HG02970 (cell line): ENCODE data around the gene UBXN4.
"Not testable (repeated sequence)": the region's sequence is repeated elsewhere in the genome, so short reads cannot be mapped to it uniquely, and the experiment has no call there.

Source experiments
- ATAC-seq: cut with Tn5 transposase; IDR thresholded peaks from one replicate; pipeline ENCODE4 v1.9.1; 2021; ENCODE audit warnings: mild to moderate bottlenecking, moderate library complexity, moderate number of reproducible peaks; ENCODE audit not compliant: unreplicated experiment, low FRiP score

The UBXN4 gene

GRCh38 chr2:135800513-135801460, 59.1 kb downstream of the UBXN4 start:
- no peak for ATAC-seq

GRCh38 chr2:135802350-135802749, 60.7 kb downstream of the UBXN4 start:
- no peak for ATAC-seq

- ATAC-seq = no peak
These were observed 61.6 kb downstream of the UBXN4 start for GRCh38 chr2:135803278-135803677.

- ATAC-seq = not testable (repeated sequence)
These were observed 66.2 kb downstream of the UBXN4 start for GRCh38 chr2:135807874-135808273.

GRCh38 chr2:135812907-135813511, 71.4 kb downstream of the UBXN4 start:
- ATAC-seq = no peak

- no peak for ATAC-seq
These were observed 73.6 kb downstream of the UBXN4 start for GRCh38 chr2:135815269-135815668.

GRCh38 chr2:135817466-135817865, 75.8 kb downstream of the UBXN4 start:
- no peak for ATAC-seq

- no peak for ATAC-seq
These were observed 76.3 kb downstream of the UBXN4 start for GRCh38 chr2:135817951-135818350.

- ATAC-seq = no peak
These were observed 77.4 kb downstream of the UBXN4 start for GRCh38 chr2:135818937-135819610.

GRCh38 chr2:135820003-135820618, 78.5 kb downstream of the UBXN4 start:
- ATAC-seq = no peak

- ATAC-seq = no peak
These were observed 79.5 kb downstream of the UBXN4 start for GRCh38 chr2:135821190-135821589.

- no peak for ATAC-seq
These were observed 81.2 kb downstream of the UBXN4 start for GRCh38 chr2:135822855-135823254.

- no peak for ATAC-seq
These were observed 83.5 kb downstream of the UBXN4 start for GRCh38 chr2:135825131-135825530.

GRCh38 chr2:135825550-135826176, 84.0 kb downstream of the UBXN4 start:
- no peak for ATAC-seq

GRCh38 chr2:135826544-135826943, 84.9 kb downstream of the UBXN4 start:
- ATAC-seq = no peak

- ATAC-seq = no peak
These were observed 87.9 kb downstream of the UBXN4 start for GRCh38 chr2:135829378-135830135.

GRCh38 chr2:135831180-135831812, 89.6 kb downstream of the UBXN4 start:
- ATAC-seq = no peak

- ATAC-seq = no peak
These were observed 91.2 kb downstream of the UBXN4 start for GRCh38 chr2:135832891-135833290.
